Tibial artery (tissue), 4 donors: ENCODE data around the gene PLPP4.

Experiments used
- DNase-seq, 2 donors: peaks; one replicate each; pipeline ENCODE4 v3.0.0-alpha.2; 2019
- H3K27ac ChIP-seq, 2 donors: fragments of 200-600 bp; sonication (generic) in 1 of 2; 1 replicate in 1 of 2; 2 replicates in 1 of 2; pipeline ENCODE4 v1.5.1; 2018 to 2019; ENCODE audit warnings: mild to moderate bottlenecking in 1 of 2
- H3K27me3 ChIP-seq, 2 donors: fragments of 200-600 bp; sonication (generic) in 1 of 2; one replicate each; pipeline versions ENCODE4 v1.5.1 to v1.6.0; 2016 to 2019
- H3K36me3 ChIP-seq, 3 donors: fragments of 200-600 bp; sonication (generic) in 2 of 3; one replicate each; pipeline ENCODE4 v1.5.1; 2016 to 2019; ENCODE audit warnings: mild to moderate bottlenecking in 2 of 3
- H3K4me1 ChIP-seq, 4 donors: fragments of 200-600 bp; sonication (generic) in 2 of 4; 1 replicate in 3 of 4; 2 replicates in 1 of 4; pipeline ENCODE4 v1.5.1; 2016 to 2019
- H3K4me3 ChIP-seq, 2 donors: fragments of 200-600 bp; sonication (generic) in 1 of 2; 1 replicate in 1 of 2; 2 replicates in 1 of 2; pipeline ENCODE4 v1.5.1; 2018 to 2019; ENCODE audit warnings: mild to moderate bottlenecking in 2 of 2
- H3K9me3 ChIP-seq, 3 donors: fragments of 200-600 bp; sonication (generic) in 1 of 3; one replicate each; pipeline ENCODE4 v1.5.1; 2016 to 2019
- intact Hi-C: fragments of 100-400 bp; cut with DNase I; formaldehyde crosslinking; loops from one replicate; pipeline ENCODE4 v1.15.0; 2023; ENCODE audit warnings: low total_unique reads
- TF ChIP-seq, protein P1 (sequence below), 2 experiments: fragments of 200-600 bp in 1 of 2; fragments of 450-650 bp in 1 of 2; IDR thresholded peaks; one replicate each; pipeline ENCODE4 v1.5.1; 2017 to 2019; ENCODE audit warnings: antibody characterized with exemption in 2 of 2, mild to moderate bottlenecking in 1 of 2, moderate library complexity in 1 of 2

The PLPP4 gene

DNA sequence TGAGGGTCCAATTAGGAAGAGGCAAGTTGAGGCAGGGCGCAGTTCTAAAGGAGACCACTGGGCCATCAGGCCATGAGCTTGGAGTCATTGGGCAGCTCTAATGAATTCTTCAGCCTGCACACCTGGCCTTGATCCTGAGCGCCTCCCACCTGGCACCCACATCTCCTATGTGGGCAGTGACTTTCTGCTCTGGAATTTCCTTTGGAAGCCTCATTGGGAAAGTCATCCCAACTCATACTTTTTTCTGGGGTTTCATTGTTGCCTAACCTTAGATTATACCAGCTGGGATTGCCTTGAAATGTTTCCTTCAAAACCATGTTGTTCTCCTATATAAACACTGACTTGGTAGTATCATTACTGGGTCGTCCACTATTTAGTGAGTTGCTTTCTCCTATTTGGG lies 54.1 kb downstream of the PLPP4 start:
- intact Hi-C loops: no loop called here
- Histone ChIP-seq H3K27me3 (no peaks in the 10 kb centered on the region), H3K4me3 (no peak overlapping the region), H3K27ac (no peak overlapping the region), H3K4me1 (no peaks in the 10 kb centered on the region), H3K9me3 (no peaks in the 10 kb centered on the region), H3K36me3 (no peaks in the 10 kb centered on the region)
- TF ChIP-seq, protein P1, sequence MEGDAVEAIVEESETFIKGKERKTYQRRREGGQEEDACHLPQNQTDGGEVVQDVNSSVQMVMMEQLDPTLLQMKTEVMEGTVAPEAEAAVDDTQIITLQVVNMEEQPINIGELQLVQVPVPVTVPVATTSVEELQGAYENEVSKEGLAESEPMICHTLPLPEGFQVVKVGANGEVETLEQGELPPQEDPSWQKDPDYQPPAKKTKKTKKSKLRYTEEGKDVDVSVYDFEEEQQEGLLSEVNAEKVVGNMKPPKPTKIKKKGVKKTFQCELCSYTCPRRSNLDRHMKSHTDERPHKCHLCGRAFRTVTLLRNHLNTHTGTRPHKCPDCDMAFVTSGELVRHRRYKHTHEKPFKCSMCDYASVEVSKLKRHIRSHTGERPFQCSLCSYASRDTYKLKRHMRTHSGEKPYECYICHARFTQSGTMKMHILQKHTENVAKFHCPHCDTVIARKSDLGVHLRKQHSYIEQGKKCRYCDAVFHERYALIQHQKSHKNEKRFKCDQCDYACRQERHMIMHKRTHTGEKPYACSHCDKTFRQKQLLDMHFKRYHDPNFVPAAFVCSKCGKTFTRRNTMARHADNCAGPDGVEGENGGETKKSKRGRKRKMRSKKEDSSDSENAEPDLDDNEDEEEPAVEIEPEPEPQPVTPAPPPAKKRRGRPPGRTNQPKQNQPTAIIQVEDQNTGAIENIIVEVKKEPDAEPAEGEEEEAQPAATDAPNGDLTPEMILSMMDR (IDR thresholded peaks at IDR 0.05): no peak
- DNase-seq: no peak

DNA sequence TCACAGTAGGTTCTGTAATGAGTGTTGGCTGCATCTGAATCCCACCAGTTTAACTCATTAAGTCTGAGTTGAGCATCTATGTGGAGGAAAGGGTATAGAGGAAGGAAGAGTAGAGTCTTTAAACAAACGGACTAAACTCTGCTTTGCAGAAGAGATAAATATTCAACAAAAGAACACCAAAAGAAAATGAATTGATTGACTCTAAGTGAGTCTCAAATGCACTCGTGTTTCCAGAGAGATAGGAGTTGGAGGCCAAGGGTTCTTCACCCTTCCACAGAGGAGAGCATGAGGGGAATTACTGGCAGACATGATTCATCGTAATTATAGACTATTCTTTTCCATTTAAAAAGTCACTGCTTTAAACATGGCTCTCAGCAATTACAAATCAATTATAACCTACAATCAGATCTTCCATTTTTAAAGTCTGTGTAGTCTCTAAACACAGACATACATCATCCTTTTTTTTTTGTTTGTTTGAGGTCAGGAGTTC lies 56.3 kb downstream of the PLPP4 start:
- H3K4me3 ChIP-seq: no peak overlapping the region
- TF ChIP-seq, protein P1 (IDR thresholded peaks at IDR 0.05): no peak
- intact Hi-C loops: no loop called here
- H3K36me3 ChIP-seq: no peaks in the 10 kb centered on the region
- H3K4me1 ChIP-seq: no peaks in the 10 kb centered on the region
- no peak overlapping the region for H3K27ac ChIP-seq
- no peaks in the 10 kb centered on the region for H3K27me3 ChIP-seq
- DNase-seq: no peak
- no peaks in the 10 kb centered on the region for H3K9me3 ChIP-seq

DNA sequence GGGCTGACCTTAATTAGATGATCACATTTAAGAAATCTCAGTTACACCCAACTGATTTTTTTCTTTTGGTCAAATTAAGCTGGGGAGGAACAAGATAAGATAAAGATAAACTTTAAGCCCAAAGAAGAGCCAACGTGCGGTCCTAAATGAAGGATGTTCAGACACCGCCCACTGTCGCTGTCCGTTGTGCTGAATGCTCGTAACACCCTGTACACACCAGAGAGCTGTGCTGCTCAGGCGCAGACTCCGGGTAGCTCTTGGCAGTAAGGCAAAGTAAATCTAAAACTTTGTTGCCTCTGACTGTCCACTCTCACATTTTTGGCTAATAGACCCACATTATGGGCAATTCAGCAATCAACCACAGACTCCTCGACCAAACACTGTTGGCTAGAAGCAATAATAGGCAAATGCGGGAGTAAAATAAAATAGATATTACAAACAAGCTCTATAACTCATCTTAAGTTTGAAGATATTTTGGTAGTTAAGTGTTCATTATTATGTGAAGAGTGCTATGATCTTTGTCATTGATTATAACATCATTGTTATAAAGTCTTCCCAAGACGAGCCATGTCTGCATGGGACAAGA lies 57.1 kb downstream of the PLPP4 start:
- Histone ChIP-seq H3K27me3 (no peaks in the 10 kb centered on the region), H3K4me3 (no peak overlapping the region), H3K27ac (no peak overlapping the region), H3K4me1 (no peaks in the 10 kb centered on the region), H3K36me3 (no peaks in the 10 kb centered on the region), H3K9me3 (no peaks in the 10 kb centered on the region)
- TF ChIP-seq, protein P1 (IDR thresholded peaks at IDR 0.05): no peak
- no peak for DNase-seq
- intact Hi-C loops: no loop called here

DNA sequence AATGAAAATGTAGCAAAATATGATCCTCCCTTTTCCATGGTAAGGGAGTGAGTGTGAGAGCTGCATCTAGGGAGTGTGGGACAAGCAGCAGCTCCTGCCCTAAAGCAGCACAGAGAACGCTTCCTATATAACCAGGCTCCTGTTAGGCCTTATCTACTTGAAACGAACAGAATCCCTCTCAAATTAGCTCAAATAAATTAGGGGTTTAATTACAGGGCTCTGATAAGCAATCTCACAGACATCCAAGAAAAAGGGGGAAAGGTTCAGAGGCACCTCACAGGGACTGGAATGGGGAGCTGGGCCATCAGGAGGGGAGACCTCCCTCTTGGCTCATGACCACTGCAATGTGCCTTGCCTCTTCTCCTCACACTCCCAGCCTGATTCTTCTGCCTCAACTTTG lies 57.9 kb downstream of the PLPP4 start:
- Histone ChIP-seq H3K27me3 (no peaks in the 10 kb centered on the region), H3K4me3 (no peak overlapping the region), H3K9me3 (no peaks in the 10 kb centered on the region), H3K27ac (no peak overlapping the region), H3K4me1 (no peaks in the 10 kb centered on the region), H3K36me3 (no peaks in the 10 kb centered on the region)
- intact Hi-C loops: no loop called here
- DNase-seq: no peak
- TF ChIP-seq, protein P1 (IDR thresholded peaks at IDR 0.05): no peak

DNA sequence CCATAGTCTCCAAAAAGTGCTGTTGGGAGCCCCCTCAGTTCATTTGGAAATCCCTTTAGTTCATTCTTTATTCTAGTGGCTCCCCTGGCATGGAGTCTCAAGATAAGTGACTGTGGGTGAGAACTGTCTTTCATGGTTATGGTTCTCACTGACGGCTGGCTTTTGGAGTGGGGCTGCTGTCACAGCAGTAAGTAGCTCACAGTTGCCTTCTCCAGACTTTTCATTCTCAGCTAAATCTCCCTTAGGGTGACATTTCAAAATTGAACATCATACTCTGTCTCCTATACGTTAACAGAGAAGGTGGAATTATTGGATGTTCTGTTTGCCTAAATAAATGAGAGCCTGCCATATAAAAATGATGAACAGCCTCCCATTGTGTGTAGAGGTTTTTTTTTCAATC lies 58.7 kb downstream of the PLPP4 start:
- H3K27me3 ChIP-seq: no peaks in the 10 kb centered on the region
- H3K27ac ChIP-seq: no peak overlapping the region
- TF ChIP-seq, protein P1 (IDR thresholded peaks at IDR 0.05): no peak
- H3K9me3 ChIP-seq: no peaks in the 10 kb centered on the region
- no peaks in the 10 kb centered on the region for H3K36me3 ChIP-seq
- intact Hi-C loops: no loop called here
- no peak for DNase-seq
- H3K4me1 ChIP-seq: no peaks in the 10 kb centered on the region
- no peak overlapping the region for H3K4me3 ChIP-seq

DNA sequence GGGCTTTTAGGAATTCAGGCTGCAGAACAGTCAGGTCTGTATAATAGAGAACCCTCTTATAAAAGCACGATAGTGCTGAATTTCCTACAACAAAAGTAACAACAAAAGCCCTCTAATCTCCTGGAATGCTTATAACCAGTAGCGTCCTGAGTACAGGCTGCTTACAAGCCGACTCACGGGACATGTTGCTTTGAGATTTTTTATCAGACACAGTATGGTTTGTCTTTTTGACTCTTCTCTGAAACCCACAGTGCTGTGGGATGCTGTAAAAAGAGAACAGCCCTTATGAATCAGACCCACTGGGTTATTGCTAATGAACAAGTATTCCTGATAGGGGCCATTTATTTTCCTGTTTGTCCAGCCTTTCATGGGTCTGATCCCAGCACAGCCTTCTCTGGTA lies 59.4 kb downstream of the PLPP4 start:
- Histone ChIP-seq H3K36me3 (no peaks in the 10 kb centered on the region), H3K27ac (no peak overlapping the region), H3K27me3 (no peaks in the 10 kb centered on the region), H3K9me3 (no peaks in the 10 kb centered on the region), H3K4me1 (no peaks in the 10 kb centered on the region), H3K4me3 (no peak overlapping the region)
- DNase-seq: no peak
- intact Hi-C loops: no loop called here
- TF ChIP-seq, protein P1 (IDR thresholded peaks at IDR 0.05): no peak
